K562 (cell line): Measurements from ENCODE around the gene ZNF239. TPM values are rescaled to one million over a fixed set of nuclear protein-coding genes. Genes with fewer than 3 reads are reported as not detected.
A peak's percentile ranks its signal among the peaks of the same experiment; 100 is the strongest.

Source experiments
- ATF6 ChIP-seq: sonication (generic); formaldehyde crosslinking; IDR thresholded peaks from 2 replicates; pipeline ENCODE4 v1.4.0; 2020; ENCODE audit warnings: mild to moderate bottlenecking, missing genetic modification reagents
- MIER1 ChIP-seq: fragments of 450-650 bp; IDR thresholded peaks from 2 replicates; pipeline ENCODE4 v1.6.1; 2016; ENCODE audit warnings: antibody characterized with exemption, mild to moderate bottlenecking, low read depth
- MTA1 ChIP-seq: fragments of 450-650 bp; IDR thresholded peaks from 2 replicates; pipeline ENCODE4 v1.6.1; 2017; ENCODE audit warnings: borderline replicate concordance
- PBX2 ChIP-seq, 2 experiments: IDR thresholded peaks in 1 of 2; conservative IDR thresholded peaks in 1 of 2; 2 replicates each; pipeline ENCODE4 v1.6.1; 2016; ENCODE audit warnings: low read depth in 2 of 2, mild to moderate bottlenecking in 1 of 2, missing compliant biosample characterization in 1 of 2, missing genetic modification characterization in 1 of 2, moderate library complexity in 1 of 2
- RREB1 ChIP-seq: fragments of 250-450 bp; sonication (Bioruptor Pico); IDR thresholded peaks from 2 replicates; pipeline ENCODE4 v1.4.0; 2020
- SAP30 ChIP-seq: fragments of 200-600 bp; sonication (generic); IDR thresholded peaks from 2 replicates; pipeline ENCODE4 v1.6.1; 2012; ENCODE audit warnings: borderline replicate concordance, low read depth, mild to moderate bottlenecking, moderate library complexity, low read length, control low read depth, inconsistent platforms; ENCODE audit not compliant: insufficient read depth, poor library complexity, severe bottlenecking
- UBTF ChIP-seq, 2 experiments: IDR thresholded peaks; 2 replicates each; pipeline ENCODE4 v1.6.1; 2012; ENCODE audit warnings: improper control_type of control experiment in 2 of 2, low read depth in 2 of 2, low read length in 2 of 2, borderline replicate concordance in 1 of 2
- ZC3H11A ChIP-seq: IDR thresholded peaks from 2 replicates; pipeline ENCODE4 v1.6.1; 2012; ENCODE audit warnings: low read depth, low read length, improper control_type of control experiment
- ZNF583 ChIP-seq: fragments of 250-450 bp; sonication (Bioruptor Pico); IDR thresholded peaks from 2 replicates; pipeline ENCODE4 v1.4.0; 2020
- ZNF766 ChIP-seq: fragments of 200-800 bp; sonication (Bioruptor generic); conservative IDR thresholded peaks from 2 replicates; pipeline ENCODE4 v1.6.1; 2016; ENCODE audit warnings: missing genetic modification characterization, missing compliant biosample characterization
- polyA plus RNA-seq, 8 experiments: library from polyadenylated mRNA; depleted of rRNA in 4 of 8; stranded (reverse) in 5 of 8; unstranded in 3 of 8; fragments of >200 nt; fragmentation: Nextera tagmentation in 2 of 8; fragmentation: Illumina TruSeq in 1 of 8; extraction: Ambion mirVana in 2 of 8; extraction: Trizol in 1 of 8; gene quantifications; 2 replicates each; pipeline versions ENCODE4 v1.2.1 to v1.2.3, GENCODE V29; 2011 to 2014; ENCODE audit warnings: inconsistent platforms in 1 of 8, missing spikeins in 1 of 8
- total RNA-seq, 7 experiments: library from RNA; depleted of rRNA in 6 of 7; stranded (reverse); fragments of >200 nt in 6 of 7; fragmentation: Illumina TruSeq in 2 of 7; extraction: Trizol in 2 of 7; gene quantifications; 2 replicates each; pipeline versions ENCODE4 v1.2.1 to v1.2.3, GENCODE V29; 2011 to 2021; ENCODE audit warnings: low replicate concordance in 1 of 7

The ZNF239 gene
- total and polyA plus RNA-seq, 9 of the 15 experiments (the other 6 are each of a cell fraction or from before 2014, with no cell fraction given) = 13.7 to 26.7 (median 23.4) TPM

GRCh38 chr10:43606323-43607198 lies 32.1 kb upstream of the ZNF239 start, which contains the start of gene ZNF485 (continued):
- no peak for TF ChIP-seq PBX2 (CRISPR knock-in tag; IDR thresholded peaks at IDR 0.05; ENCODE audit: low read depth)
- no peak for TF ChIP-seq PBX2 (tag; conservative IDR thresholded peaks at IDR 0.05; ENCODE audit: low read depth)
- TF ChIP-seq MTA1 = no peak
- TF ChIP-seq ZNF583 (CRISPR knock-in tag) = no peak
- TF ChIP-seq ATF6 (CRISPR knock-in tag) = peak; percentile 23; the same call in 1 of the 2 replicates
- TF ChIP-seq SAP30 = peak; percentile 89
- no peak for TF ChIP-seq MIER1
- no peak for TF ChIP-seq ZC3H11A
- TF ChIP-seq ZNF766 (CRISPR knock-in tag) = no peak
- TF ChIP-seq UBTF (IDR thresholded peaks at IDR 0.05; ENCODE audit: borderline replicate concordance in 1 of 2, low read depth in 2 of 2, low read length in 2 of 2) = no peak
- TF ChIP-seq RREB1 (CRISPR knock-in tag) = no peak
